ENCODE results near the gene ZDHHC9. TPM values are rescaled to one million over a fixed set of nuclear protein-coding genes. Genes with fewer than 3 reads are reported as not detected.

Gene ZDHHC9
- total RNA-seq, 2 donors from 2014 or later = 12.6 to 12.8 TPM

DNA sequence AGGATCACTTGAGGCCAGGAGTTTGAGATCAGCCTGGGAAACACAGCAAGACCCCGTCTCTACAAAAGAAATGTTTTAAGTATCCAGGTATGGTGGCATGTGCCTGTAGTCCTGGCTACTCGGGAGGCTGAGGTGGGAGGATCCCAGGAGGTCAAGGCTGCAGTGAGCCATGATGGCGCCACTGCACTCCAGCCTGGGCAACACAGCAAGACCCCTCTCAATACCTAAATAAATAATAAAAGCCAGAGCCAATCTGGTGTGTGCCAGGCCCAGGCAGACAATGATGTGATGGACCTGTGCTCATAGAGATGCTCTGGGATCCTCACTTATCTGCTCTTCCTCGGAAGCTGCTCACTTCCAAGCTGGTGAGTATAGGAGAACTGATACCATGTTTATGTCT is 82.1 kb downstream of the ZDHHC9 start:
- no peak overlapping the region for H3K4me3 Mint-ChIP-seq
- DNase-seq = no peak
- no peaks in the 10 kb centered on the region for H3K9me3 Mint-ChIP-seq
- H3K27ac Mint-ChIP-seq = no peak overlapping the region
- ATAC-seq (replicated peaks in 1 of 2) = no peak
- H3K36me3 Mint-ChIP-seq (ENCODE audit: insufficient read depth in 2 of 2) = no peaks in the 10 kb centered on the region
- peaks cover 34% of the 10 kb centered on the region for H3K4me1 Mint-ChIP-seq (ENCODE audit: low read depth)
- H3K27me3 Mint-ChIP-seq (ENCODE audit: low read depth) = no peaks in the 10 kb centered on the region

DNA sequence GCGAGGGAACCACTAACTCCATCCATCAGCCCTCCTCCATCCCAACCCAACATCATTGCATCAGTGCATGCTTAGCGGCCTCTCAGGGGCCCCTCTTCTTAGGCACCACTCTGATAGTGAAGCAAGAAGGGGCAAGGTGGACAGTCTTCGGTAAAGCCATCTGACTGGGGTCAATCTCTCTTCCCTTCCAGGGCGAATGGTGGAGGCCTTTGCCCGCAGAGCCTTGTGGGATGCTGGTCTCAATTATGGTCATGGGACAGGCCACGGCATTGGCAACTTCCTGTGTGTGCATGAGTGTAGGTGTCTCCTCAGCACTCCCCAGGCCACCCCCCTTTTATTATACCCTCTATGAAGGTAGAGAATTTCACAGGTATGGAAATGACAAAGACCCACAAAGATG is 82.7 kb downstream of the ZDHHC9 start:
- H3K27ac Mint-ChIP-seq = no peak overlapping the region
- no peaks in the 10 kb centered on the region for H3K27me3 Mint-ChIP-seq (ENCODE audit: low read depth)
- H3K9me3 Mint-ChIP-seq = no peaks in the 10 kb centered on the region
- peaks cover 39% of the 10 kb centered on the region for H3K4me1 Mint-ChIP-seq (ENCODE audit: low read depth)
- ATAC-seq (replicated peaks in 1 of 2) (no peak), DNase-seq (no peak)
- no peak overlapping the region for H3K4me3 Mint-ChIP-seq
- no peaks in the 10 kb centered on the region for H3K36me3 Mint-ChIP-seq (ENCODE audit: insufficient read depth in 2 of 2)

DNA sequence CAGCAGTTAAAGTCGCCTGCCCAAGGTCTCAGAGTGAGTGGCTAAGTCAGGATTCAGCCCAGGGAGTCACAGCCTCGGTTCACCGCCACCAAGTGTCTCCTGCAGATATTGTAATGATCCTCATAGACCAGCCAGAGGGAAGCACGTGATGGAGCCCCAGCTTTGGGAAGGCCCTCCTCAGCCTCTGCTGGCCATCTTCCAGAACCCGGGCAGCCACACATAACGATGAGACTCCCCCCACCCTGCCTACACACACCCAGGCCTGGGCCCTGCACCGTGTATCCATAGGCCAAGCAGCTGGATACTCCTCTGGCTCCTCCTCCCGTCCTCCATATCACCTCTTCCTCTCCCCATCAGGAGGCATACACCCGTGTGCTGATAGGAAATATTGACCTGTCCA is 83.5 kb downstream of the ZDHHC9 start:
- peaks cover 43% of the 10 kb centered on the region for H3K4me1 Mint-ChIP-seq (ENCODE audit: low read depth)
- H3K27me3 Mint-ChIP-seq (ENCODE audit: low read depth) = no peaks in the 10 kb centered on the region
- no peaks in the 10 kb centered on the region for H3K36me3 Mint-ChIP-seq (ENCODE audit: insufficient read depth in 2 of 2)
- H3K27ac Mint-ChIP-seq = peak overlapping the region; percentile 93
- peak overlapping the region; percentile 36 to 79 for H3K4me3 Mint-ChIP-seq
- DNase-seq (no peak), ATAC-seq (replicated peaks in 1 of 2) (peak; percentile 18)
- no peaks in the 10 kb centered on the region for H3K9me3 Mint-ChIP-seq

DNA sequence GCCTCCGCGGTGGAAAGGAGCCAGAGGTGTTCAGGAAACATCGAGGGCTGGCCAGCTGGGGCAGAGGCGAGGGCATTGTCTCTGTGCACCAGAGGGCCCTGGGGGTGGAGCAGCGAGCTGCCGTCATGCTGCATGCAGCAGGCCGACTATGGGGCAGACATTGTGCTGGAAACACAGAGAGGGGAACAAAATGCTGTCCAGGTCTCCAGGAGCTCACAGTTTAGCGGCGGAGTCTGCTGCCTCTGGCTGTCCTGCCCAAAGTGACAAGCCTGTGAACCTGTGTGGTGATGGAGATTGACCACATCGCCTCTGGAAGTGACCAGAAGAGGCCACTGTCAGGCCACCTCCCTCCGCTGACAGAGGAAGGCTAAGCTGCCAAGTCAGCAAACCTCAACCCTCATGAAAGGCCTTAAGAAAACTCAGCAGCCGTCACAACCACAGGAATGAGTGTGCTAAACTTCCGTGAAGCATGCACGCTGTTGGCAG is 84.1 kb downstream of the ZDHHC9 start:
- H3K9me3 Mint-ChIP-seq = no peaks in the 10 kb centered on the region
- no peaks in the 10 kb centered on the region for H3K36me3 Mint-ChIP-seq (ENCODE audit: insufficient read depth in 2 of 2)
- peak overlapping the region; percentile 93 for H3K27ac Mint-ChIP-seq
- peak; percentile 67 to 72 for DNase-seq
- peak overlapping the region; percentile 36 to 79 for H3K4me3 Mint-ChIP-seq
- peak; percentile 87 to 91 for ATAC-seq (replicated peaks in 1 of 2)
- H3K4me1 Mint-ChIP-seq (ENCODE audit: low read depth) = peaks cover 44% of the 10 kb centered on the region
- no peaks in the 10 kb centered on the region for H3K27me3 Mint-ChIP-seq (ENCODE audit: low read depth)

DNA sequence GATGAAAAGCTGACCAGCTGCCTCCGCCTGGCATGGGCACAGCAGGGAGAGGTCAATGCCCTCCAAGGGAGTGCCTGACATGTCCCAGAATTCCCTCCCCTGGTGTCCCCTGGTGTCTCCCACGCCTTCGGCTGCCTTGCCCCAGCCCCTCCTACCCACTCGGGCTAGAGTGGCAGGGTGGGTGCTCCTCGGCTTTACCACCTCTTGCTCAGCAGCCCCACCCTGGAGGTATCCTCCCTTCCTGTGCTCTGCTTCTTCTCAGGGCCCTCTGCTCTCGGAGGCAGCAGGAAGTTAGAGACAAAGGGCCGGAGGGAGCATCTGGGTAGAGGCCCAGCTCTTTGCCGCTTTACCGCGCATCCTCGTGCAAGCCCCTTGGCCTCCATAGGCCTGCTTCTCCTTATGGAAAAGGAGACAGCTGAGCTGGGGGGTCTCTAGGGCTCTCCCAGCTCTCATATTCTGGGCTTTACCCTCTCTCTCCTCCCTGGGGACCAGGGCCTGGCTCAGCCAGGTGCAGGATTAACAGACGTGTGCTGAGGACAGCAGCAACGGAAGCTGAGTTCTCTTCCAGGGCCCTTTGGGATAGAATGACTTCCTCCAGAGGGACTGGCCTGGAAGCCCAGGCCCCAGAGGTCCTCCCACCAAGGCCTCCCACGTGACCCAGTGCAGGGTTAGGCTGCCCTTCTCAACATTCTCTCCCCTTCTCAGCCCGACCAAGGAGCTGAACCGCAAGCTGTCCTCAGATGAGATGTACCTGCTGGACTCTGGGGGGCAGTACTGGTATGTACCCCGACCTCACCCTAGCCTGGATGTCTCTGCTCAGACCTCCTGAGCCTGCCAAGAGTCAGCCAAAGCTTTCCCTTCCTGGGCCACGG is 87.7 kb downstream of the ZDHHC9 start:
- H3K27me3 Mint-ChIP-seq (ENCODE audit: low read depth) = no peaks in the 10 kb centered on the region
- DNase-seq (peak in 1 of 2 donors; percentile 35), ATAC-seq (replicated peaks in 1 of 2) (peak; percentile 37 to 38)
- H3K27ac Mint-ChIP-seq = peak overlapping the region; percentile 68
- H3K9me3 Mint-ChIP-seq = no peaks in the 10 kb centered on the region
- H3K4me3 Mint-ChIP-seq = peak overlapping the region; percentile 58 to 67
- no peaks in the 10 kb centered on the region for H3K36me3 Mint-ChIP-seq (ENCODE audit: insufficient read depth in 2 of 2)
- H3K4me1 Mint-ChIP-seq (ENCODE audit: low read depth) = peaks cover 54% of the 10 kb centered on the region

DNA sequence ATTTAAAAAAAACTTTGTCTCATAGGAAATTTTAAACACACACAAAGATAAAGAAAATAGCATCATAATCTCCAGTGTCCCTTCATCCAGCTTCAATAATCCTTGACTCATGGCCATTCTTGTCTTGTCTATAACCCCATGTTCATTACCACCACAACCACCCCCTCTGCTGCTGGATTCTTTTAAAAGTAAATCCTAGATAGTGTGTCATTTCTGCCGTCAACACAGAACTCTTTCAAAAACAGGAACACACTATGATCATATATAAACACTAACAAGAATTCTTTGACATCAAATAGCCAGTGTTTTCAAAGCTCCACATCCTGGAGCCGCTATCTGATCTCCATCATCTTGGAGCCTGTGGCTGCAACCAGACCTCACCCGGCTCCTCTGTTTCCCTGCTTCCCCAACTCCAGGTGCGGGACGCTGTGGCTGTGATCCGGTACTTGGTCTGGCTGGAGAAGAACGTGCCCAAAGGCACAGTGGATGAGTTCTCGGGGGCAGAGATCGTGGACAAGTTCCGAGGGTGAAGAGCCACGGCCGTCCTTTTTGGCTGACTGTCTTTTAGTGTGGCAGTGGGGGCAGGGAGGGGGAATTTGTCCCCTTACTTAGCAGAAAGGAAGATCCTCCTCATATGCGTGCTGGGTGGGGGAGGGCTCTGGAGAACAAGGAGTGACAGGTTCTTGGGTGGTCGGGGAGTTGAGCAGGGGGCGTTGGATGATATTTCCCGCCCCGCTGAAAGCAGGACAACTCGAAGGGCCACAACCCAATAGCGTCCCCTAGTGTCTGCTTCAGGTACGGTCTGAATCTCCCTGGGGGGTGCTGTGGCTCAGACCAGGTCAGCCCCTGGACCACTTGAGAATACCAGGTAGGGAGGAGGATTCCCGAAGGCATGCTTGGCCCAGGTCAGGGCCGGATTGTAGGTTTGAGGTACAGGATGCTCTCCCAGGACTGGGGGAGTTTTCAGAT is 89.3 kb downstream of the ZDHHC9 start:
- DNase-seq = no peak
- H3K4me3 Mint-ChIP-seq = peak overlapping the region in 1 of 2 donors; percentile 54
- no peaks in the 10 kb centered on the region for H3K27me3 Mint-ChIP-seq (ENCODE audit: low read depth)

More for the DNA sequence above, 89.3 kb downstream of the ZDHHC9 start:
- H3K9me3 Mint-ChIP-seq = no peaks in the 10 kb centered on the region
- H3K4me1 Mint-ChIP-seq (ENCODE audit: low read depth) = peaks cover 41% of the 10 kb centered on the region
- ATAC-seq (replicated peaks in 1 of 2) = peak in 1 of 2 donors; percentile 23
- peak overlapping the region; percentile 54 for H3K27ac Mint-ChIP-seq
- H3K36me3 Mint-ChIP-seq (ENCODE audit: insufficient read depth in 2 of 2) = no peaks in the 10 kb centered on the region

Other genes starting within 250 kb of the ZDHHC9 start
- gene APLN, start 188.9 kb downstream of the ZDHHC9 start, total RNA-seq = under 1 TPM; 0.14 to 0.23 TPM
- gene XPNPEP2, start 104.9 kb downstream of the ZDHHC9 start, total RNA-seq = under 1 TPM; 0.24 to 0.42 TPM
- 100 to 1,000 TPM; 148 to 166 TPM for gene SASH3, start 63.9 kb downstream of the ZDHHC9 start, total RNA-seq
- 10 to 100 TPM; 24.8 to 32.5 TPM for gene UTP14A, start 62.3 kb upstream of the ZDHHC9 start, total RNA-seq
- 1 to 10 TPM; 8.6 to 9.9 TPM for gene BCORL1, start 138.7 kb upstream of the ZDHHC9 start, total RNA-seq